IMR-90 (cell line): Measurements from ENCODE around the gene LRRC8C. TPM values are rescaled to one million over a fixed set of nuclear protein-coding genes. Genes with fewer than 3 reads are reported as not detected.

ENCODE experiments used
- ATAC-seq: fragments of 200-7000 bp; cut with Tn5 transposase; 2 replicates; pipeline ENCODE4 v1.9.1; 2020; ENCODE audit warnings: low read depth, mild to moderate bottlenecking, moderate library complexity
- BruUV-seq: library from RNA; stranded (reverse); fragments of 400-500 nt; replicated peaks from 2 replicates; lab custom pipeline; 2021; lab: Mats Ljungman, UMichigan
- CTCF ChIA-PET: fragments of 300-600 bp; formaldehyde crosslinking; extraction: SDS; loops from one replicate; lab custom pipeline; 2021; ENCODE audit warnings: antibody characterized with exemption; lab: Yijun Ruan, JAX
- POLR2A ChIA-PET: fragments of 300-600 bp; sonication (Branson Sonifier 250); formaldehyde crosslinking; loops from one replicate; lab custom pipeline; 2022; ENCODE audit warnings: antibody characterized with exemption; ENCODE audit not compliant: unreplicated experiment; lab: Charles Lee
- DNase-seq: peaks from one replicate; pipeline ENCODE4 v3.0.0; 2013
- H2AFZ ChIP-seq: replicated peaks from 2 replicates; pipeline ENCODE3; 2013; ENCODE audit warnings: low read length, mild to moderate bottlenecking; ENCODE audit not compliant: poor library complexity
- H2AK5ac ChIP-seq: 2 replicates; pipeline ENCODE4 v1.6.1; 2013; ENCODE audit warnings: low read depth, low read length, inconsistent platforms
- H2AK9ac ChIP-seq: replicated peaks from 2 replicates; pipeline ENCODE3; 2013; ENCODE audit warnings: mild to moderate bottlenecking, low read depth, low read length, moderate library complexity; ENCODE audit not compliant: poor library complexity
- H2BK120ac ChIP-seq: 2 replicates; pipeline ENCODE4 v1.6.1; 2013; ENCODE audit warnings: low read depth, low read length, inconsistent platforms
- H2BK15ac ChIP-seq: 3 replicates; pipeline ENCODE4 v1.6.1; 2013; ENCODE audit warnings: low read depth, low read length, inconsistent platforms
- H2BK20ac ChIP-seq: 2 replicates; pipeline ENCODE4 v1.6.1; 2013; ENCODE audit warnings: low read depth, mild to moderate bottlenecking, inconsistent platforms, low read length, moderate library complexity
- H2BK5ac ChIP-seq: 2 replicates; pipeline ENCODE4 v1.6.1; 2013; ENCODE audit warnings: mild to moderate bottlenecking, low read depth, low read length, inconsistent platforms; ENCODE audit not compliant: poor library complexity, severe bottlenecking
- H3K14ac ChIP-seq: replicated peaks from 2 replicates; pipeline ENCODE4 v1.6.1; 2013; ENCODE audit warnings: low read depth, low read length, inconsistent platforms
- H3K18ac ChIP-seq: 2 replicates; pipeline ENCODE4 v1.6.1; 2013; ENCODE audit warnings: low read depth, low read length, control low read depth
- H3K23ac ChIP-seq: 2 replicates; pipeline ENCODE4 v1.6.1; 2013; ENCODE audit warnings: low read depth, low read length, inconsistent platforms
- H3K27ac ChIP-seq: 2 replicates; pipeline ENCODE4 v1.5.1; 2013; ENCODE audit warnings: mild to moderate bottlenecking, control low read depth, low read length; ENCODE audit not compliant: insufficient read depth
- H3K27me3 ChIP-seq: 2 replicates; pipeline ENCODE4 v1.6.1; 2013; ENCODE audit warnings: low read length; ENCODE audit not compliant: control insufficient read depth, insufficient read depth
- H3K36me3 ChIP-seq: 2 replicates; pipeline ENCODE4 v1.6.1; 2013; ENCODE audit warnings: low read length, mixed read lengths; ENCODE audit not compliant: control insufficient read depth, insufficient read depth
- H3K4ac ChIP-seq: 2 replicates; pipeline ENCODE4 v1.6.1; 2013; ENCODE audit warnings: low read depth, low read length, inconsistent platforms
- H3K4me1 ChIP-seq: 2 replicates; pipeline ENCODE4 v1.6.1; 2013; ENCODE audit warnings: low read length, mixed read lengths; ENCODE audit not compliant: control insufficient read depth, insufficient read depth
- H3K4me2 ChIP-seq: 2 replicates; pipeline ENCODE4 v1.6.1; 2013; ENCODE audit warnings: low read depth, mild to moderate bottlenecking, control low read depth, low read length, moderate library complexity
- H3K4me3 ChIP-seq: 2 replicates; pipeline ENCODE4 v1.5.1; 2013; ENCODE audit warnings: low read depth, mild to moderate bottlenecking, control low read depth, low read length, moderate library complexity; ENCODE audit not compliant: insufficient read depth
- H3K56ac ChIP-seq: 2 replicates; pipeline ENCODE4 v1.6.1; 2013; ENCODE audit warnings: low read length, inconsistent platforms; ENCODE audit not compliant: insufficient read depth; ENCODE audit errors: extremely low read depth
- H3K79me1 ChIP-seq, 2 experiments: 2 replicates each; pipeline ENCODE4 v1.6.1; 2013; ENCODE audit warnings: low read length in 2 of 2, inconsistent platforms in 1 of 2, low read depth in 1 of 2
- H3K9ac ChIP-seq: 2 replicates; pipeline ENCODE4 v1.6.1; 2013; ENCODE audit warnings: low read depth, low read length, control low read depth
- H3K9me1 ChIP-seq: 2 replicates; pipeline ENCODE4 v1.6.1; 2013; ENCODE audit warnings: low read length, inconsistent platforms; ENCODE audit not compliant: insufficient read depth
- H3K9me3 ChIP-seq: 2 replicates; pipeline ENCODE4 v1.6.1; 2013; ENCODE audit warnings: low read length; ENCODE audit not compliant: control insufficient read depth, insufficient read depth
- H4K20me1 ChIP-seq: 2 replicates; pipeline ENCODE4 v1.6.1; 2013; ENCODE audit warnings: low read length, inconsistent platforms; ENCODE audit not compliant: insufficient read depth
- H4K5ac ChIP-seq: 2 replicates; pipeline ENCODE4 v1.6.1; 2013; ENCODE audit warnings: mild to moderate bottlenecking, low read depth, low read length, control low read depth
- H4K8ac ChIP-seq, 2 experiments: 2 replicates each; pipeline ENCODE4 v1.6.1; 2013; ENCODE audit warnings: low read depth in 2 of 2, low read length in 2 of 2, control low read depth in 1 of 2, inconsistent platforms in 1 of 2
- H4K91ac ChIP-seq: 2 replicates; pipeline ENCODE4 v1.6.1; 2013; ENCODE audit warnings: low read depth, low read length, inconsistent platforms; ENCODE audit not compliant: insufficient read depth
- BHLHE40 ChIP-seq: fragments of 150-350 bp; IDR thresholded peaks from 2 replicates; pipeline ENCODE4 v1.6.1; 2016; ENCODE audit warnings: mild to moderate bottlenecking, low read depth, low read length
- CEBPB ChIP-seq: IDR thresholded peaks from 2 replicates; pipeline ENCODE4 v1.6.1; 2012; ENCODE audit warnings: low read depth, low read length, improper control_type of control experiment
- CHD1 ChIP-seq: IDR thresholded peaks from 2 replicates; pipeline ENCODE4 v1.6.1; 2012; ENCODE audit warnings: low read depth, low read length, improper control_type of control experiment
- CTCF ChIP-seq: conservative IDR thresholded peaks from 2 replicates; pipeline ENCODE4 v1.5.1; 2012; ENCODE audit warnings: mild to moderate bottlenecking, low read depth, low read length, improper control_type of control experiment
- ELK1 ChIP-seq: fragments of 150-350 bp; IDR thresholded peaks from 2 replicates; pipeline ENCODE4 v1.6.1; 2016; ENCODE audit warnings: low read depth, mild to moderate bottlenecking, low read length, moderate library complexity, borderline replicate concordance
- FOS ChIP-seq: fragments of 150-350 bp; IDR thresholded peaks from 2 replicates; pipeline ENCODE4 v1.6.1; 2016; ENCODE audit warnings: low read depth, low read length
- MAFK ChIP-seq: IDR thresholded peaks from 2 replicates; pipeline ENCODE4 v1.6.1; 2012; ENCODE audit warnings: low read depth, low read length, improper control_type of control experiment
- MAZ ChIP-seq: IDR thresholded peaks from 2 replicates; pipeline ENCODE4 v1.6.1; 2012; ENCODE audit warnings: low read depth, mild to moderate bottlenecking, low read length, improper control_type of control experiment, moderate library complexity, borderline replicate concordance
- MXI1 ChIP-seq: IDR thresholded peaks from 2 replicates; pipeline ENCODE4 v1.6.1; 2012; ENCODE audit warnings: low read depth, mild to moderate bottlenecking, low read length, moderate library complexity, borderline replicate concordance
- NFE2L2 ChIP-seq: fragments of 150-350 bp; IDR thresholded peaks from 2 replicates; pipeline ENCODE4 v1.6.1; 2016; ENCODE audit warnings: low read depth, mild to moderate bottlenecking, low read length
- POLR2A ChIP-seq: IDR thresholded peaks from 2 replicates; pipeline ENCODE4 v1.6.1; 2012; ENCODE audit warnings: mild to moderate bottlenecking, low read depth, low read length
- RAD21 ChIP-seq: IDR thresholded peaks from 2 replicates; pipeline ENCODE4 v1.6.1; 2012; ENCODE audit warnings: low read length, improper control_type of control experiment
- RCOR1 ChIP-seq: IDR thresholded peaks from 2 replicates; pipeline ENCODE4 v1.6.1; 2012; ENCODE audit warnings: mild to moderate bottlenecking, low read length, improper control_type of control experiment; ENCODE audit not compliant: insufficient replicate concordance
- RFX5 ChIP-seq: IDR thresholded peaks from 2 replicates; pipeline ENCODE4 v1.8.0; 2012; ENCODE audit warnings: low read depth, mild to moderate bottlenecking, low read length, moderate library complexity
- SMC3 ChIP-seq: fragments of 150-350 bp; IDR thresholded peaks from 2 replicates; pipeline ENCODE4 v1.6.1; 2016; ENCODE audit warnings: low read depth, mild to moderate bottlenecking, antibody characterized with exemption, low read length, moderate library complexity
- USF2 ChIP-seq: fragments of 150-350 bp; IDR thresholded peaks from 2 replicates; pipeline ENCODE4 v1.6.1; 2017; ENCODE audit warnings: mild to moderate bottlenecking, antibody characterized with exemption, low read length, low read depth
- WGBS, 2 experiments: methylation state at CpG; one replicate each; pipeline versions ENCODE4 v1.1.5 to v1.1.7; 2013; ENCODE audit warnings: missing lambda C conversion rate in 2 of 2; ENCODE audit not compliant: insufficient read length in 1 of 2; ENCODE audit errors: extremely low coverage in 2 of 2; 5-methylcytosine and 5-hydroxymethylcytosine counted together
- dilution Hi-C: fragments of 300-500 bp; cut with HindIII; formaldehyde crosslinking; loops from one replicate; pipeline ENCODE4 v1.14.3; 2018; ENCODE audit warnings: low sequenced_read_pairs; ENCODE audit not compliant: unreplicated experiment
- in situ Hi-C: fragments of 300-500 bp; cut with MboI; formaldehyde crosslinking; loops from 3 replicates; pipeline ENCODE4 v1.14.3; 2019; ENCODE audit warnings: low sequenced_read_pairs, inconsistent platforms, mixed read lengths
- intact Hi-C: fragments of 100-400 bp; cut with micrococcal nuclease; formaldehyde crosslinking; loops from 2 replicates; pipeline ENCODE4 v1.10.0; 2022
- polyA plus RNA-seq, 3 experiments: library from polyadenylated mRNA; depleted of rRNA; stranded (reverse); fragments of >200 nt; gene quantifications; 2 replicates each; pipeline ENCODE4 v1.2.3, GENCODE V29; 2012; ENCODE audit warnings: low replicate concordance in 1 of 3
- total RNA-seq: library from RNA; depleted of rRNA; stranded (reverse); fragments of >200 nt; gene quantifications from 2 replicates; pipeline ENCODE4 v1.2.3, GENCODE V29; 2012

Gene LRRC8C
- total and polyA plus RNA-seq, 2 of the 4 experiments (the other 2 are of a cell fraction): 6.5 to 12.9 TPM

GRCh38 chr1:89698020-89698560 is 65.2 kb downstream of the LRRC8C start:
- no peak overlapping the region for H4K8ac ChIP-seq
- H3K9me3 ChIP-seq: no peaks in the 10 kb centered on the region
- H3K4ac ChIP-seq: no peak overlapping the region
- no peak overlapping the region for H3K14ac ChIP-seq
- no peak overlapping the region for H3K9ac ChIP-seq
- H3K36me3 ChIP-seq: no peaks in the 10 kb centered on the region
- no peaks in the 10 kb centered on the region for H4K20me1 ChIP-seq
- CTCF ChIA-PET: interaction anchor here (0.9 kb wide), 1 partner anchor 65 kb away, joined by 3 read pairs; no protein-coding TSS in a partner anchor
- H4K91ac ChIP-seq: no peak overlapping the region
- H2AK9ac ChIP-seq: no peak overlapping the region
- DNase-seq: no peak
- H2BK20ac ChIP-seq: no peak overlapping the region
- H3K23ac ChIP-seq: no peak overlapping the region
- TF ChIP-seq MAFK (no peak), ELK1 (no peak), FOS (no peak), CTCF (no peak), MXI1 (no peak), RCOR1 (no peak), CEBPB (no peak), BHLHE40 (no peak), RAD21 (no peak), POLR2A (no peak), USF2 (no peak), CHD1 (no peak), RFX5 (no peak), MAZ (no peak), NFE2L2 (no peak), SMC3 (no peak)
- H3K79me1 ChIP-seq: peaks cover 28 to 52% of the 10 kb centered on the region in 2 experiments
- no peak overlapping the region for H2BK5ac ChIP-seq
- POLR2A ChIA-PET: no interaction called here
- no peak overlapping the region for H3K27ac ChIP-seq
- H3K9me1 ChIP-seq: 0 out of 2 replicates have a peak, but pooled peaks cover 3% of the 10 kb centered on the region
- no peak overlapping the region for H3K18ac ChIP-seq
- H2AFZ ChIP-seq: no peak overlapping the region
- no TSS peak for BruUV-seq
- no peak; the same call in 1 of the 2 replicates for ATAC-seq
- H3K4me1 ChIP-seq: peaks cover 1% of the 10 kb centered on the region; the same call in 1 of the 2 replicates
- intact Hi-C loops (no loop called here), in situ Hi-C loops (no loop called here), dilution Hi-C loops (no loop called here)
- no peak overlapping the region for H2AK5ac ChIP-seq
- no peak overlapping the region for H2BK120ac ChIP-seq
- no peaks in the 10 kb centered on the region for H3K27me3 ChIP-seq
- H4K5ac ChIP-seq: no peak overlapping the region
- no peak overlapping the region for H2BK15ac ChIP-seq
- no peak overlapping the region for H3K56ac ChIP-seq
- no peak overlapping the region for H3K4me3 ChIP-seq
- H3K4me2 ChIP-seq: no peak overlapping the region
- WGBS, 2 experiments: 14% methylated on average over 1 of the region's 3 CpGs; no CpG with 5 or more reads in 1 of the 2 experiments
